Loucy (cell line): ENCODE results near the gene AMPH.

Source experiments
- CTCF ChIP-seq: fragments of 200-600 bp; sonication (generic); conservative IDR thresholded peaks from 2 replicates; pipeline ENCODE4 v1.5.1; 2014; ENCODE audit warnings: mild to moderate bottlenecking, antibody characterized with exemption, low read length
- EZH2phosphoT487 ChIP-seq: fragments of 200-600 bp; IDR thresholded peaks from 2 replicates; pipeline ENCODE4 v1.6.1; 2018; ENCODE audit warnings: antibody characterized with exemption, mild to moderate bottlenecking, moderate library complexity, borderline replicate concordance

GRCh38 chr7:38396852-38397251 is 234.3 kb downstream of the AMPH start:
- TF ChIP-seq CTCF (no peak), EZH2phosphoT487 (no peak)
